B cell (primary cell): ENCODE results near the gene TNRC6B. TPM values are rescaled to one million over a fixed set of nuclear protein-coding genes. Genes with fewer than 3 reads are reported as not detected.

Experiments used
- ATAC-seq: fragments of 200-7000 bp; cut with Tn5 transposase; one replicate; pipeline ENCODE4 v1.10.0; 2021; ENCODE audit warnings: low read depth, mild to moderate bottlenecking, moderate number of reproducible peaks, moderate library complexity
- CTCF ChIA-PET: fragments of 350-600 bp; sonication (Branson Sonifier 250); formaldehyde crosslinking; loops from one replicate; lab custom pipeline; 2021; ENCODE audit warnings: antibody characterized with exemption, inconsistent platforms; lab: Charles Lee
- POLR2A ChIA-PET: fragments of 350-600 bp; sonication (Branson Sonifier 250); formaldehyde crosslinking; loops from one replicate; lab custom pipeline; 2021; ENCODE audit warnings: antibody characterized with exemption; lab: Charles Lee
- DNase-seq: peaks from one replicate; pipeline ENCODE4 v3.0.0; 2013
- H2AFZ ChIP-seq: 2 replicates; pipeline ENCODE4 v1.6.1; 2012; ENCODE audit warnings: mild to moderate bottlenecking, low read depth, low read length; ENCODE audit not compliant: insufficient read depth, poor library complexity, severe bottlenecking
- H3K27ac ChIP-seq, 2 donors: 1 replicate in 1 of 2; 2 replicates in 1 of 2; pipeline ENCODE4 v1.5.1; 2012 to 2013; ENCODE audit warnings: low read length in 2 of 2, mild to moderate bottlenecking in 2 of 2, moderate library complexity in 1 of 2
- H3K27me3 ChIP-seq, 4 experiments: fragments of 200-600 bp in 1 of 4; sonication (generic) in 1 of 4; replicated peaks in 1 of 4; 1 replicate in 2 of 4; 2 replicates in 2 of 4; pipeline versions ENCODE4 v1.6.1 to v1.7.0; 2013 to 2016; ENCODE audit warnings: low read length in 3 of 4, mild to moderate bottlenecking in 2 of 4, mixed read lengths in 1 of 4, moderate library complexity in 1 of 4; ENCODE audit not compliant: insufficient read depth in 4 of 4, control insufficient read depth in 3 of 4; ENCODE audit errors: control extremely low read depth in 1 of 4
- H3K36me3 ChIP-seq, 2 experiments: replicated peaks in 1 of 2; 1 replicate in 1 of 2; 2 replicates in 1 of 2; pipeline versions ENCODE4 v1.6.1 to v1.7.1; 2013; ENCODE audit warnings: low read length in 1 of 2; ENCODE audit not compliant: insufficient read depth in 2 of 2, control insufficient read depth in 1 of 2; ENCODE audit errors: control extremely low read depth in 1 of 2, extremely low read depth in 1 of 2
- H3K4me1 ChIP-seq, 2 donors: fragments of 200-600 bp in 1 of 2; sonication (generic) in 1 of 2; 1 replicate in 1 of 2; 2 replicates in 1 of 2; pipeline versions ENCODE4 v1.5.1 to v1.6.1; 2013 to 2017; ENCODE audit warnings: low read length in 2 of 2; ENCODE audit not compliant: control insufficient read depth in 2 of 2, insufficient read depth in 2 of 2
- H3K4me2 ChIP-seq: replicated peaks from 2 replicates; pipeline ENCODE3; 2012; ENCODE audit warnings: mild to moderate bottlenecking, low read depth, low read length; ENCODE audit not compliant: poor library complexity, severe bottlenecking
- H3K4me3 ChIP-seq, 5 experiments: fragments of 200-600 bp in 1 of 5; sonication (generic) in 1 of 5; 1 replicate in 3 of 5; 2 replicates in 2 of 5; pipeline versions ENCODE4 v1.5.1 to v1.7.0; 2011 to 2016; ENCODE audit warnings: low read length in 4 of 5, mild to moderate bottlenecking in 4 of 5, low read depth in 2 of 5, control low read depth in 1 of 5, moderate library complexity in 1 of 5; ENCODE audit not compliant: insufficient read depth in 1 of 5; ENCODE audit errors: control extremely low read depth in 1 of 5, extremely low read depth in 1 of 5
- H3K79me2 ChIP-seq: fragments of 200-600 bp; sonication (generic); one replicate; pipeline ENCODE4 v1.6.0; 2016; ENCODE audit warnings: low read length; ENCODE audit not compliant: control insufficient read depth, insufficient read depth
- H3K9ac ChIP-seq: fragments of 200-600 bp; sonication (generic); 2 replicates; pipeline ENCODE4 v1.6.1; 2017; ENCODE audit warnings: mild to moderate bottlenecking, low read length, moderate library complexity
- H3K9me3 ChIP-seq, 3 donors: one replicate each; pipeline versions ENCODE4 v1.6.1 to v1.7.1; 2013; ENCODE audit warnings: low read length in 2 of 3; ENCODE audit not compliant: control insufficient read depth in 2 of 3, insufficient read depth in 1 of 3; ENCODE audit errors: control extremely low read depth in 1 of 3
- H4K20me1 ChIP-seq: 2 replicates; pipeline ENCODE4 v1.6.0; 2012; ENCODE audit warnings: mild to moderate bottlenecking, low read length; ENCODE audit not compliant: insufficient read depth, control insufficient read depth, poor library complexity, severe bottlenecking
- H3K27ac Mint-ChIP-seq: one replicate; pipeline ENCODE4 v1.8.0; 2021; ENCODE audit warnings: mixed read lengths
- H3K27me3 Mint-ChIP-seq: one replicate; pipeline ENCODE4 v1.8.0; 2021; ENCODE audit warnings: mixed read lengths
- H3K4me1 Mint-ChIP-seq: one replicate; pipeline ENCODE4 v1.8.0; 2021; ENCODE audit warnings: mixed read lengths
- H3K4me3 Mint-ChIP-seq: one replicate; pipeline ENCODE4 v1.8.0; 2021; ENCODE audit warnings: mixed read lengths
- H3K9me3 Mint-ChIP-seq: one replicate; pipeline ENCODE4 v1.8.0; 2022; ENCODE audit warnings: mixed read lengths; ENCODE audit not compliant: insufficient read depth
- CTCF ChIP-seq: fragments of 200-600 bp; IDR thresholded peaks from one replicate; pipeline ENCODE4 v1.8.0; 2022; ENCODE audit warnings: antibody characterized with exemption, mild to moderate bottlenecking
- EZH2 ChIP-seq: IDR thresholded peaks from 2 replicates; pipeline ENCODE4 v1.6.1; 2012; ENCODE audit warnings: borderline replicate concordance, low read depth, mild to moderate bottlenecking, moderate library complexity, low read length; ENCODE audit not compliant: insufficient read depth, poor library complexity, severe bottlenecking
- WGBS: methylation state at CpG from one replicate; pipeline ENCODE4 v1.1.5; 2013; ENCODE audit warnings: missing lambda C conversion rate; ENCODE audit not compliant: insufficient coverage; 5-methylcytosine and 5-hydroxymethylcytosine counted together
- intact Hi-C: fragments of 100-400 bp; cut with micrococcal nuclease; formaldehyde crosslinking; loops from one replicate; pipeline ENCODE4 v1.10.0; 2022
- polyA plus RNA-seq: library from polyadenylated mRNA; depleted of rRNA; stranded (reverse); fragments of >200 nt; gene quantifications from 2 replicates; pipeline ENCODE4 v1.2.3, GENCODE V29; 2012
- total RNA-seq, 2 donors: library from RNA; stranded (reverse); fragments of 120-200 nt in 1 of 2; gene quantifications; 1 replicate in 1 of 2; 2 replicates in 1 of 2; pipeline versions ENCODE4 v1.2.3 to v1.2.4, GENCODE V29; 2013 to 2022

TNRC6B gene
- total and polyA plus RNA-seq, 2 donors (not counting 1 experiment from before 2014, with no cell fraction given): 28.8 to 210 TPM

GRCh38 chr22:40270031-40270430 lies 92.3 kb downstream of the TNRC6B start:
- ATAC-seq: no peak
- Histone ChIP-seq H3K4me2 (no peak overlapping the region), H3K4me1 (no peaks in the 10 kb centered on the region), H4K20me1 (peaks cover 28% of the 10 kb centered on the region), H3K9ac (no peak overlapping the region), H3K9me3 (no peaks in the 10 kb centered on the region), H2AFZ (no peak overlapping the region), H3K79me2 (peaks cover 49% of the 10 kb centered on the region), H3K27ac (no peak overlapping the region), H3K36me3 (peaks cover 13 to 74% of the 10 kb centered on the region in 2 experiments), H3K27me3 (no peaks in the 10 kb centered on the region), H3K4me3 (no peak overlapping the region)
- no peak overlapping the region for H3K27ac Mint-ChIP-seq
- TF ChIP-seq CTCF (no peak), EZH2 (no peak)
- WGBS: 98% methylated on average over 5 of the region's 9 CpGs
- no peak for DNase-seq
- no peak overlapping the region for H3K4me3 Mint-ChIP-seq
- CTCF ChIA-PET: interaction anchor here (0.7 kb wide), 1 partner anchor 18 kb away, joined by 3 read pairs; no protein-coding TSS in a partner anchor
- POLR2A ChIA-PET: no interaction called here
- H3K4me1 Mint-ChIP-seq: peaks cover 5% of the 10 kb centered on the region
- intact Hi-C loops: no loop called here
- no peaks in the 10 kb centered on the region for H3K27me3 Mint-ChIP-seq
- no peaks in the 10 kb centered on the region for H3K9me3 Mint-ChIP-seq

GRCh38 chr22:40270748-40271373 lies 93.1 kb downstream of the TNRC6B start:
- no peak overlapping the region for H3K4me3 Mint-ChIP-seq
- H3K4me1 Mint-ChIP-seq: peaks cover 4% of the 10 kb centered on the region
- H3K27ac ChIP-seq: peak overlapping the region in 1 of 2 donors; percentile 41
- H3K4me2 ChIP-seq: no peak overlapping the region
- 93% methylated on average over 3 of the region's 5 CpGs for WGBS
- DNase-seq (no peak), ATAC-seq (no peak)
- intact Hi-C loops: no loop called here
- no peaks in the 10 kb centered on the region for H3K9me3 ChIP-seq
- H3K4me1 ChIP-seq: peaks cover under 1% of the 10 kb centered on the region in 2 donors
- no peaks in the 10 kb centered on the region for H3K27me3 ChIP-seq
- H3K27ac Mint-ChIP-seq: no peak overlapping the region
- TF ChIP-seq EZH2: no peak
- TF ChIP-seq CTCF: no peak
- no peak overlapping the region for H2AFZ ChIP-seq
- no peak overlapping the region for H3K9ac ChIP-seq
- peaks cover 43% of the 10 kb centered on the region for H3K79me2 ChIP-seq
- POLR2A ChIA-PET: no interaction called here
- CTCF ChIA-PET: interaction anchor here (0.6 to 0.7 kb wide), 2 partner anchors 19 to 774 kb away, joined by 3 read pairs; no protein-coding TSS in a partner anchor
- H3K27me3 Mint-ChIP-seq: no peaks in the 10 kb centered on the region
- H3K4me3 ChIP-seq: no peak overlapping the region
- H3K9me3 Mint-ChIP-seq: no peaks in the 10 kb centered on the region
- H3K36me3 ChIP-seq: peaks cover 11 to 71% of the 10 kb centered on the region in 2 experiments
- H4K20me1 ChIP-seq: peaks cover 28% of the 10 kb centered on the region
